OCI-M2 (cell line): ENCODE data around the gene LCE1D.

Experiments
- DNase-seq: peaks from one replicate; lab custom pipeline; 2025; ENCODE audit not compliant: unreplicated experiment; lab: John Stamatoyannopoulos, UW

The LCE1D gene, protein sequence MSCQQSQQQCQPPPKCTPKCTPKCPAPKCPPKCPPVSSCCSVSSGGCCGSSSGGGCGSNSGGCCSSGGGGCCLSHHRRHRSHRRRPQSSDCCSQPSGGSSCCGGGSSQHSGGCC

GRCh38 chr1:152796421-152796820 is at the start of gene LCE1D:
LCE1D (plus strand) TSS chr1:152796721; CDS start chr1:152797795, 1,074 bp downstream.
- no peak for DNase-seq

- DNase-seq: no peak
Measured at GRCh38 chr1:152747831-152748230, 48.7 kb upstream of the LCE1D start.

GRCh38 chr1:152752225-152752624 is 44.3 kb upstream of the LCE1D start:
- no peak for DNase-seq

GRCh38 chr1:152753586-152753985 is 42.9 kb upstream of the LCE1D start:
- DNase-seq: no peak

DNA sequence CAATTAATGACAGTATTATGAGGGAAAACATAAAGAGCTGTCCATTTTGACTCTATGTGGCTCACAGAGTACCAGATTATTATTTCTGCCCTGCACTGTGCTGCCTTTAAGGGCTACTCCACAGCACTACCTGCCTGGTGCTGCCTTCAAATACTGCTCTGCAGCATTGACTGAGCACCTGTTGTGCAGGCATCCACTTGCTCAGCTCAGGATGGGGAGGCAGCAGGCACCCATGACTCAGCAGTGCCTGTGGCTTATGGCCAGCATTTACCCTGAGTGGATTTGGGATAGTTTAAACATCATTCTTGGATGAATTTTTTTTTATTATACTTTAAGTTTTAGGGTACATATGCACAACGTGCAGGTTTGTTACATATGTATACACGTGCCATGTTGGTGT is 39.6 kb upstream of the LCE1D start:
- no peak for DNase-seq

DNA sequence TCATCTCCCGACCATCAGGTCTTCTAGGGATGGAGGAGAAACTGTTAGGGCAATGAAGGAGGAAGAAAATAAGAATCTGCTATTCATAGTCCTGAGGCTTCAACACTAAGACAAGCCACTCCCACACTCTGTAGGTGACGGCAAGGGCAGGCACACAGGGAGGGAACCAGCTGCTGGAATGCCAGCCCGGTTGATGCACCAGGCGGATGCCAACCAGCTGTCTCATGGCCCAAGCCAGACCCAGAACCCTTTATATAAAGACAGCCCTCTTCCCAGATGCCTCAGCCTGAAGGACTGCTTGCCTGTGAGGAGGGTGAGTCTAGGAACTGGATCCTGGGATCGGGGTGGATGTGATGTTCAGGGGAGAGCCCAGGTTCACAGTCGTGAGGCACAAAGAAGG is 38.8 kb upstream of the LCE1D start, which contains the start of gene KPRP:
Gene KPRP, plus strand, starts transcription at position 279 of the 400 bp plus-strand sequence. CDS start 1,564 bp downstream, outside the sequence.
- no peak for DNase-seq

DNA sequence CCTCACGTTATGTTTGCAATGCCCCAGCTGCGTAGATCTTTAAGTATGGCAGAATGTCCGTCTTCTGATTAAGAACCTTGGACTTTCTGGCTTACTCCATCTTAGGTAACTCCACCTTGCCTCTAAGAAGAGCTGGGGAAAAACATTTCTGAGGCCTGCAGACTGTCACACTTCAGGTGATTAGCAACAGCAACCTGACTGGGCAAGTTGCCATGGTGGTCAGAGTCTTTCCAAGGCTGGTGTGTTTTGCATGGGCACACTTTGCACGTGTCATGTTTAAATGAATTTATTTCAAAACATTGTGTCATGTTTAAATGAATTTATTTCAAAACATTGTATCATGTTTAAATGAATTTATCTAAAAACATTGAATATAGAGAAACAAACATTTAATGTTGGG is 37.9 kb upstream of the LCE1D start:
- no peak for DNase-seq

- no peak for DNase-seq
Measured at GRCh38 chr1:152759453-152760173, 36.9 kb upstream of the LCE1D start.

DNA sequence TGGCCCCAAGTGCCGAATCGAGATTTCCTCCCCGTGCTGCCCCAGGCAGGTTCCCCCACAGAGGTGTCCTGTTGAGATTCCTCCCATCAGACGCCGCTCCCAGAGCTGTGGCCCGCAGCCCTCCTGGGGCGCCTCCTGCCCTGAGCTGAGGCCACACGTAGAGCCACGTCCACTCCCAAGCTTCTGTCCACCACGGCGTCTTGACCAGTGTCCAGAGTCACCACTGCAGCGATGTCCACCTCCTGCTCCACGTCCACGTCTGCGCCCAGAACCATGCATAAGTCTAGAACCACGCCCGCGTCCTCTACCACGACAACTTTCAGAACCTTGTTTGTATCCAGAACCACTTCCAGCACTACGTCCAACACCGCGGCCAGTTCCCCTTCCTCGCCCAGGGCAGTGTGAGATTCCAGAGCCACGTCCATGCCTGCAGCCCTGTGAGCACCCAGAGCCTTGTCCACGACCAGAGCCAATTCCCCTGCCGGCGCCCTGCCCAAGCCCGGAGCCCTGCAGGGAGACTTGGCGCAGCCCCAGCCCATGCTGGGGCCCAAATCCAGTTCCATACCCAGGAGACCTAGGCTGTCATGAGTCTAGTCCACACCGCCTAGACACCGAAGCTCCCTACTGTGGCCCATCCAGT is 35.9 kb upstream of the LCE1D start:
- no peak for DNase-seq

- no peak for DNase-seq
Measured at GRCh38 chr1:152761609-152762213, 34.8 kb upstream of the LCE1D start.

DNA sequence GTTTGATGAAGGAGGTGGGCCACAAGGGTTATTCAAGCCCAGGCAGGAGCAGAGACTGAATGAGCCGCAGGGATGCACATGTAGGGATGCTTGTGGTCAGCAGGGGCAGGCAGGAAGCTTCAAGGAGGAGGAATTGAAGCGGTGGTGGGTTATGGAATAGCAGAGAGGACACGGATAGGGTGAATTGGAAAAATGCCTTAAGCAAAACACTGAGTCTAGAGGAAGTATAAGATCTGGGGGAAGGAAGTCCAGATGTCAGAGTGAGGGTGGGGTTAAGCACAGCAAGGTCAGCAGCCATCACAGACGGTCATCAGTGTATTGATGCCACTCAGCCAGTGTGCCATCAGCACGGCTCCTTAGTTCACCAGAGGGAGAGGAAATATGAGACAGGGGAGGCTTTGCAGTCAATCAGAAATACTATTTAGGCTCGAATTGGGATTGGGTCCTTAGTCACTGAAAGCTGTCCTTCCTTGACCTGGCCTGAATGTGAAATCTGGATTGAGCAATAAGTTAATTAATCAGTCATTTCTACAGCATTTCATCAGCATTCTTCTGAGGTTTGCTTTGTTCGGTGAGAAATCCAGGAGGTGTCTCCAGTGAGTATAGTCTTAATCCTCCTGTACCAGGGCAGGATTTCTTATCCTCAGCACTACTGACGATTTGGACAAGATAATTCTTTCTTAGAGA is 27.5 kb upstream of the LCE1D start:
- DNase-seq: no peak

DNA sequence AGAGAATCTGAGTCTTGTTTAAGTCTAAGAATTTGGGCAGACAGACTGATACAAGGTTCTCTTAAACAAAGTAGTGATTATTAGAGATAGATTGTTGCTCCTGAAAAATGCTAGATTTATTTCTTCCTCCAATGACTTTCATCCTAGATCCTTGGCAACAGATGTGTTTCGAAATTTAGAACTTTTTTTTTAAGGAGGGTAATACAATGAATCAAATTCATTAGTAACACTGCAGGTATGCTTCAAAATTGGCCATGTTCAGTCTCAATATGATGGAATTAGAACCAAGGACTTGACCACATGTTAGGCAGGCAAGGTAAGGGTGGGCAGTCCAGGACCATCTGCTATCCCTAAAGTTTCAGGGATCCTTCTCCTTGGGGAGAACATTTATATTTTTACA is 26.1 kb upstream of the LCE1D start:
- no peak for DNase-seq

- DNase-seq: no peak
Measured at GRCh38 chr1:152774875-152775274, 21.6 kb upstream of the LCE1D start, which contains the start of gene LCE1F. LCE1F (plus strand) TSS chr1:152775140; CDS start chr1:152776372, 1,232 bp downstream.

DNA sequence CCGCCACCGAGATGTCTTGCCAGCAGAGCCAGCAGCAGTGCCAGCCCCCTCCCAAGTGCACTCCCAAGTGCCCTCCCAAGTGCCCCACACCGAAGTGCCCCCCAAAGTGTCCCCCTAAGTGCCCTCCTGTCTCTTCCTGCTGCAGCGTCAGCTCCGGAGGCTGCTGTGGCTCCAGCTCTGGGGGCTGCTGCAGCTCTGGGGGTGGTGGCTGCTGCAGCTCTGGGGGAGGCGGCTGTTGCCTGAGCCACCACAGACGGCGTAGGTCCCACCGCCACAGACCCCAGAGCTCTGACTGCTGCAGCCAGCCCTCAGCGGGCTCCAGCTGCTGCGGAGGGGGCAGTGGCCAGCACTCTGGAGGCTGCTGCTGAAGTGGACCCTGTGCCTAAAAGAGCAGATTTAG is 20.2 kb upstream of the LCE1D start:
- no peak for DNase-seq

- DNase-seq: no peak
Measured at GRCh38 chr1:152777510-152778137, 18.9 kb upstream of the LCE1D start.

GRCh38 chr1:152783095-152783494 is 13.4 kb upstream of the LCE1D start:
- no peak for DNase-seq

- no peak for DNase-seq
Measured at GRCh38 chr1:152786077-152786476, 10.4 kb upstream of the LCE1D start, which contains the start of gene LCE1E. LCE1E (plus strand) TSS chr1:152786257; CDS start chr1:152787300, 1,043 bp downstream.

GRCh38 chr1:152795686-152796085 is 835 bp upstream of the LCE1D start:
- no peak for DNase-seq

GRCh38 chr1:152801333-152801732 is 4.8 kb downstream of the LCE1D start:
- no peak for DNase-seq

DNA sequence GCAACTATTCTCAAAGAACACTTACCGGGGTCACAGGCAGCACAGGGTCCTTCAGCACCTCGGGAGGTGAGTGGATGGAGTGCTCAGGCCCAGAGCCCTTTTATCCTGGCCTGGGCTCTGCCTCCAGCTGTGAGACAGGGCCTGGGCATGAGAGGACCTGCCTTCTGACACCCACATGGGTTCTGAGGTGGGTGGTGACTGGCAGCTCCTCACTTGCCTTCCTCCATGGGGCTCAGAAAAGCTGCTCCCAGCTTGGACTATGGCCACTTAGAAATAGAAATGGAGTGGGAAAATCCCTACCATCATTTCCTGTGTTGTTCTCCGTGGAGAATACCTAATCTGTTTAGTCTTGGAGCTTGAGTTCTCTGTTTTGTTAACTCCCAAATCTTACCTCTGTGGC is 10.1 kb downstream of the LCE1D start, which contains the start of gene LCE1C:
Gene LCE1C, minus strand, starts transcription at position 76 of the 400 bp plus-strand sequence. CDS start 1,173 bp downstream, outside the sequence.
- DNase-seq: no peak
